HCT116 (cell line): ENCODE measurements around the gene LYPD6. TPM values are rescaled to one million over a fixed set of nuclear protein-coding genes. Genes with fewer than 3 reads are reported as not detected.

Source experiments
- ATAC-seq: fragments of 200-7000 bp; cut with Tn5 transposase; 2 replicates; pipeline ENCODE4 v1.9.1; 2020; ENCODE audit warnings: mild to moderate bottlenecking, moderate library complexity
- BruUV-seq: library from RNA; stranded (reverse); fragments of 400-500 nt; replicated peaks from 2 replicates; lab custom pipeline; 2021; lab: Mats Ljungman, UMichigan
- CTCF ChIA-PET: fragments of 300-600 bp; sonication (Branson Sonifier 250); formaldehyde crosslinking; loops from one replicate; lab custom pipeline; 2021; ENCODE audit warnings: antibody characterized with exemption; lab: Charles Lee
- POLR2A ChIA-PET: fragments of 300-600, 350-600 bp; sonication (Branson Sonifier 250); formaldehyde crosslinking; loops from one replicate; lab custom pipeline; 2021; ENCODE audit warnings: antibody characterized with exemption; lab: Charles Lee
- RAD21 ChIA-PET, 2 experiments: fragments of 300-600 bp; sonication (Branson Sonifier 250); formaldehyde crosslinking; loops; one replicate each; lab custom pipeline; 2023; ENCODE audit warnings: low total read pairs in 2 of 2; ENCODE audit not compliant: uncharacterized antibody in 2 of 2, unreplicated experiment in 2 of 2, low non-redundant PET in 1 of 2; lab: Charles Lee
- DNase-seq: peaks from one replicate; pipeline ENCODE4 v3.0.0-alpha.2; 2010; ENCODE audit warnings: low read depth, low spot score
- H2AFZ ChIP-seq: fragments of 200-600 bp; shearing (Covaris generic), sonication (generic); 2 replicates; pipeline ENCODE4 v1.6.1; 2017; ENCODE audit warnings: low read depth, mixed run types, mixed read lengths, antibody characterized with exemption, low read length; ENCODE audit not compliant: poor library complexity, severe bottlenecking
- H3K27ac ChIP-seq: 2 replicates; pipeline ENCODE4 v1.5.1; 2012; ENCODE audit warnings: low read depth, low read length
- H3K27me3 ChIP-seq: fragments of 200-600 bp; sonication (generic); 2 replicates; pipeline ENCODE4 v1.6.1; 2016; ENCODE audit warnings: mixed run types, low read length, mixed read lengths; ENCODE audit not compliant: insufficient read depth
- H3K36me3 ChIP-seq, 2 experiments: fragments of 200-500 bp in 1 of 2; fragments of 200-600 bp in 1 of 2; sonication (Bioruptor generic) in 1 of 2; sonication (generic) in 1 of 2; 2 replicates each; pipeline versions ENCODE4 v1.5.1 to v1.6.1; 2014 to 2016; ENCODE audit warnings: low read length in 2 of 2, inconsistent platforms in 1 of 2, mixed read lengths in 1 of 2, mixed run types in 1 of 2; ENCODE audit not compliant: insufficient read depth in 2 of 2, control insufficient read depth in 1 of 2
- H3K4me1 ChIP-seq, 2 experiments: fragments of 200-600 bp in 1 of 2; sonication (generic) in 1 of 2; 2 replicates each; pipeline versions ENCODE4 v1.5.1 to v1.6.1; 2012 to 2017; ENCODE audit warnings: low read length in 2 of 2, inconsistent platforms in 1 of 2, mild to moderate bottlenecking in 1 of 2, mixed read lengths in 1 of 2, mixed run types in 1 of 2, moderate library complexity in 1 of 2; ENCODE audit not compliant: insufficient read depth in 2 of 2, control insufficient read depth in 1 of 2
- H3K4me2 ChIP-seq: fragments of 200-600 bp; sonication (generic); 2 replicates; pipeline ENCODE4 v1.6.1; 2017; ENCODE audit warnings: mixed run types, low read length, mixed read lengths
- H3K4me3 ChIP-seq, 2 experiments: fragments of 200-600 bp in 1 of 2; sonication (generic) in 1 of 2; replicated peaks in 1 of 2; 2 replicates each; pipeline ENCODE4 v1.5.1; 2011 to 2016; ENCODE audit warnings: low read length in 2 of 2, control low read depth in 1 of 2, low read depth in 1 of 2, mild to moderate bottlenecking in 1 of 2, mixed read lengths in 1 of 2, mixed run types in 1 of 2
- H3K79me2 ChIP-seq: fragments of 200-600 bp; sonication (generic); 2 replicates; pipeline ENCODE4 v1.6.1; 2017; ENCODE audit warnings: mild to moderate bottlenecking, mixed run types, low read length, moderate library complexity, mixed read lengths; ENCODE audit not compliant: insufficient read depth
- H3K9ac ChIP-seq: fragments of 200-600 bp; sonication (generic); 2 replicates; pipeline ENCODE4 v1.6.1; 2016; ENCODE audit warnings: low read length, mixed read lengths
- H3K9me2 ChIP-seq: fragments of 200-600 bp; sonication (generic), shearing (Covaris generic); 2 replicates; pipeline ENCODE4 v1.6.1; 2017; ENCODE audit warnings: mixed run types, mild to moderate bottlenecking, moderate library complexity; ENCODE audit not compliant: insufficient read depth
- H3K9me3 ChIP-seq, 2 experiments: fragments of 200-500 bp in 1 of 2; fragments of 200-600 bp in 1 of 2; sonication (Bioruptor generic) in 1 of 2; sonication (generic) in 1 of 2; 2 replicates each; pipeline ENCODE4 v1.6.1; 2014 to 2017; ENCODE audit warnings: low read length in 2 of 2, mixed read lengths in 2 of 2, inconsistent platforms in 1 of 2, low read depth in 1 of 2, mild to moderate bottlenecking in 1 of 2, mixed run types in 1 of 2, moderate library complexity in 1 of 2; ENCODE audit not compliant: control insufficient read depth in 1 of 2, insufficient read depth in 1 of 2
- H4K20me1 ChIP-seq: fragments of 200-600 bp; sonication (generic), shearing (Covaris generic); 2 replicates; pipeline ENCODE4 v1.6.1; 2017; ENCODE audit warnings: mixed run types, mild to moderate bottlenecking, moderate library complexity; ENCODE audit not compliant: insufficient read depth
- EGR1 ChIP-seq: IDR thresholded peaks from 2 replicates; pipeline ENCODE4 v1.6.1; 2012; ENCODE audit warnings: low read depth
- ELF1 ChIP-seq: IDR thresholded peaks from 2 replicates; pipeline ENCODE4 v1.6.1; 2012; ENCODE audit warnings: low read depth, borderline replicate concordance
- EZH2phosphoT487 ChIP-seq: fragments of 200-600 bp; IDR thresholded peaks from 2 replicates; pipeline ENCODE4 v1.6.1; 2018; ENCODE audit warnings: antibody characterized with exemption, borderline replicate concordance
- FOSL1 ChIP-seq: IDR thresholded peaks from 2 replicates; pipeline ENCODE4 v1.6.1; 2012; ENCODE audit warnings: low read depth
- MAX ChIP-seq: IDR thresholded peaks from 2 replicates; pipeline ENCODE4 v1.6.1; 2012
- POLR2AphosphoS5 ChIP-seq: IDR thresholded peaks from 2 replicates; pipeline ENCODE4 v1.6.1; 2011; ENCODE audit warnings: mild to moderate bottlenecking, low read depth, low read length, moderate library complexity
- RAD21 ChIP-seq: IDR thresholded peaks from 2 replicates; pipeline ENCODE4 v1.6.1; 2012; ENCODE audit warnings: low read depth, mild to moderate bottlenecking
- SP1 ChIP-seq: IDR thresholded peaks from 2 replicates; pipeline ENCODE4 v1.6.1; 2012; ENCODE audit warnings: low read depth
- SRF ChIP-seq: IDR thresholded peaks from 2 replicates; pipeline ENCODE4 v1.6.1; 2012; ENCODE audit warnings: low read depth
- ZNF274 ChIP-seq: fragments of 200-500 bp; sonication (Bioruptor generic); IDR thresholded peaks from 2 replicates; pipeline ENCODE4 v1.6.1; 2014; ENCODE audit warnings: mild to moderate bottlenecking, low read depth, low read length, inconsistent platforms
- intact Hi-C: fragments of 100-400 bp; cut with micrococcal nuclease; formaldehyde crosslinking; loops from 2 replicates; pipeline ENCODE4 v1.10.0; 2022
- total RNA-seq: library from RNA; stranded (reverse); gene quantifications from one replicate; pipeline ENCODE4 v1.2.1, GENCODE V29; 2021; ENCODE audit not compliant: unreplicated experiment

The LYPD6 gene
- total RNA-seq, 1 experiment from 2014 or later, result 3.0 TPM

- ChIA-PET POLR2A (no interaction called here), CTCF (no interaction called here), RAD21 (no interaction called here)
- ATAC-seq, result no peak
- no peaks in the 10 kb centered on the region for H3K27me3 ChIP-seq
- no peaks in the 10 kb centered on the region for H3K79me2 ChIP-seq
- H3K4me1 ChIP-seq, result no peaks in the 10 kb centered on the region
- H3K4me2 ChIP-seq, result no peak overlapping the region
- H3K9ac ChIP-seq, result no peak overlapping the region
- no peaks in the 10 kb centered on the region for H4K20me1 ChIP-seq
- H3K36me3 ChIP-seq, result no peaks in the 10 kb centered on the region
- H3K9me2 ChIP-seq, result no peaks in the 10 kb centered on the region
- no peak overlapping the region for H3K27ac ChIP-seq
- TF ChIP-seq POLR2AphosphoS5 (no peak), ELF1 (no peak), SRF (no peak), EZH2phosphoT487 (no peak), ZNF274 (no peak), EGR1 (no peak), FOSL1 (no peak), RAD21 (no peak), MAX (no peak), SP1 (no peak)
- DNase-seq, result no peak
- H3K9me3 ChIP-seq, result no peaks in the 10 kb centered on the region
- intact Hi-C loops, result no loop called here
- no peak overlapping the region for H2AFZ ChIP-seq
- H3K4me3 ChIP-seq, result no peak overlapping the region
- no TSS peak for BruUV-seq
These were observed 100.7 kb downstream of the LYPD6 start for GRCh38 chr2:149430743-149431736.
